Camera-type eye (tissue), 1 donor: ENCODE measurements around the gene SLC35G2. TPM values are rescaled to one million over a fixed set of nuclear protein-coding genes. Genes with fewer than 3 reads are reported as not detected.

Source experiments
- total RNA-seq: library from RNA; depleted of rRNA; stranded (reverse); fragments of >200 nt; gene quantifications from one replicate; pipeline ENCODE4 v1.2.3, GENCODE V29; 2014

Gene SLC35G2
- 13.6 TPM for total RNA-seq

GRCh38 chr3:136818769-136819391 is at the start of gene SLC35G2:
Gene SLC35G2, plus strand, starts transcription at chr3:136819126. Its CDS starts 35,335 bp downstream, at chr3:136854461.

GRCh38 chr3:136861890-136862616 is 43.1 kb downstream of the SLC35G2 start, which contains the start of gene NCK1:
Gene NCK1, plus strand, starts transcription at chr3:136862208. Its CDS starts 65,794 bp downstream, at chr3:136928002.

Other genes with a start within 250 kb of the SLC35G2 start
- gene STAG1, start 66.7 kb upstream of the SLC35G2 start, total RNA-seq = 121 TPM
- gene NCK1, start 43.1 kb downstream of the SLC35G2 start, total RNA-seq = 53.5 TPM
- gene IL20RB, start 138.9 kb downstream of the SLC35G2 start, total RNA-seq = 0.38 TPM